Fibroblast of lung (primary cell): ENCODE results near the gene SEPTIN12.

Source experiments
- CTCF ChIP-seq, 2 donors: IDR thresholded peaks in 1 of 2; conservative IDR thresholded peaks in 1 of 2; 1 replicate in 1 of 2; 2 replicates in 1 of 2; pipeline ENCODE4 v1.5.1; 2011 to 2012; ENCODE audit warnings: low read length in 2 of 2, control low read depth in 1 of 2, inconsistent platforms in 1 of 2, low read depth in 1 of 2, mild to moderate bottlenecking in 1 of 2
- EZH2 ChIP-seq: IDR thresholded peaks from 2 replicates; pipeline ENCODE4 v1.5.1; 2012; ENCODE audit warnings: low read length, control low read depth, mild to moderate bottlenecking; ENCODE audit errors: missing control alignments

DNA sequence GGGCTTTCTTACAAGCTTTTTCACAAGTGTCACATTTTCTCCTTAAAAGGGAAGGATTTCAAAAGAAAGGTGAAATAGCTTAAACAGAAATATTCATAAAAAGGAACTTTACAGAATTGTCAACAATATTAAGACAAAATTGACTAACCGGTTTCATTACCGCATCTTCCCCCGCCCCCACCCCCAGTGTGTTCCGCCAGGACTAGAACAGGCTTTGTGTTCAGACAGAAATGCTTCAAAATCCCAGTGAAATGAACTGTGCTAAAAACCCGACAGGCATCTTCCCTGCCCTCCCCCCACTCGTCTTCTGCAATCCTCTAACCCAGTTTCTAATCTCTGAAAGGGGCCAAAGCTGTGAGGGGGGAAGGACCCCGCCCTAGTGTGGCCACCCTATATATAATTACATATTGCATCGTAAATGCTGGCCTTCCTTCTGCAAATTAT is 15.3 kb upstream of the SEPTIN12 start:
- TF ChIP-seq CTCF (conservative IDR thresholded peaks at IDR 0.05 in 1 of 2, IDR thresholded peaks at IDR 0.05 in 1 of 2; ENCODE audit: low read depth in 1 of 2, low read length in 2 of 2) (no peak), EZH2 (no peak)
